ENCODE measurements around the gene COL13A1.

COL13A1 gene

GRCh38 chr10:69818676-69819239 is 17.1 kb downstream of the COL13A1 start:
- DNase-seq (ENCODE audit: low read depth in 1 of 2, low spot score in 1 of 2): no peak

GRCh38 chr10:69819716-69820506 is 18.2 kb downstream of the COL13A1 start:
- DNase-seq (ENCODE audit: low read depth in 1 of 2, low spot score in 1 of 2): no peak

GRCh38 chr10:69820817-69821216 is 19.1 kb downstream of the COL13A1 start:
- no peak for DNase-seq (ENCODE audit: low read depth in 1 of 2, low spot score in 1 of 2)

- DNase-seq (ENCODE audit: low read depth in 1 of 2, low spot score in 1 of 2): no peak
Measured at GRCh38 chr10:69825604-69826003, 23.9 kb downstream of the COL13A1 start.

- no peak for DNase-seq (ENCODE audit: low read depth in 1 of 2, low spot score in 1 of 2)
Measured at GRCh38 chr10:69826094-69826493, 24.4 kb downstream of the COL13A1 start.

GRCh38 chr10:69826789-69827554 is 25.3 kb downstream of the COL13A1 start:
- DNase-seq (ENCODE audit: low read depth in 1 of 2, low spot score in 1 of 2): no peak

GRCh38 chr10:69828144-69828870 is 26.6 kb downstream of the COL13A1 start:
- no peak for DNase-seq (ENCODE audit: low read depth in 1 of 2, low spot score in 1 of 2)

- DNase-seq (ENCODE audit: low read depth in 1 of 2, low spot score in 1 of 2): no peak
Measured at GRCh38 chr10:69829775-69830174, 28.1 kb downstream of the COL13A1 start.

- no peak for DNase-seq (ENCODE audit: low read depth in 1 of 2, low spot score in 1 of 2)
Measured at GRCh38 chr10:69831231-69831855, 29.6 kb downstream of the COL13A1 start.

- DNase-seq (ENCODE audit: low read depth in 1 of 2, low spot score in 1 of 2): no peak
Measured at GRCh38 chr10:69835233-69835632, 33.5 kb downstream of the COL13A1 start.

GRCh38 chr10:69835875-69836730 is 34.4 kb downstream of the COL13A1 start:
- DNase-seq (ENCODE audit: low read depth in 1 of 2, low spot score in 1 of 2): no peak

- DNase-seq (ENCODE audit: low read depth in 1 of 2, low spot score in 1 of 2): no peak
Measured at GRCh38 chr10:69836731-69837030, 35.0 kb downstream of the COL13A1 start.

- DNase-seq (ENCODE audit: low read depth in 1 of 2, low spot score in 1 of 2): no peak
Measured at GRCh38 chr10:69837261-69837660, 35.6 kb downstream of the COL13A1 start.

- no peak for DNase-seq (ENCODE audit: low read depth in 1 of 2, low spot score in 1 of 2)
Measured at GRCh38 chr10:69838418-69838817, 36.7 kb downstream of the COL13A1 start.

GRCh38 chr10:69838853-69839252 is 37.1 kb downstream of the COL13A1 start:
- DNase-seq (ENCODE audit: low read depth in 1 of 2, low spot score in 1 of 2): no peak

- no peak for DNase-seq (ENCODE audit: low read depth in 1 of 2, low spot score in 1 of 2)
Measured at GRCh38 chr10:69839696-69840345, 38.1 kb downstream of the COL13A1 start.

- DNase-seq (ENCODE audit: low read depth in 1 of 2, low spot score in 1 of 2): no peak
Measured at GRCh38 chr10:69840773-69841172, 39.1 kb downstream of the COL13A1 start.

- DNase-seq (ENCODE audit: low read depth in 1 of 2, low spot score in 1 of 2): no peak
Measured at GRCh38 chr10:69842020-69842419, 40.3 kb downstream of the COL13A1 start.

GRCh38 chr10:69842882-69843281 is 41.2 kb downstream of the COL13A1 start:
- no peak for DNase-seq (ENCODE audit: low read depth in 1 of 2, low spot score in 1 of 2)

- DNase-seq (ENCODE audit: low read depth in 1 of 2, low spot score in 1 of 2): no peak
Measured at GRCh38 chr10:69843923-69844322, 42.2 kb downstream of the COL13A1 start.

All from activated T-helper 1 cell treated with anti-CD3 and anti-CD28 coated beads, Interleukin-2, amount 50 U/mL, for 16 hours (primary cell).